Parathyroid adenoma (tissue), 2 donors: ENCODE measurements around the gene FAM222B.

Experiments used
- H2AFZ ChIP-seq: fragments of 300-600 bp; sonication (generic); one replicate; pipeline ENCODE4 v1.7.0; 2017; ENCODE audit warnings: antibody characterized with exemption, mild to moderate bottlenecking
- H3K27ac ChIP-seq: fragments of 300-600 bp; sonication (generic); one replicate; pipeline ENCODE4 v1.7.0; 2017
- H3K27me3 ChIP-seq: fragments of 300-600 bp; sonication (generic); one replicate; pipeline ENCODE4 v1.7.0; 2017; ENCODE audit warnings: low read length; ENCODE audit not compliant: control insufficient read depth, insufficient read depth
- H3K36me3 ChIP-seq: fragments of 300-600 bp; sonication (generic); one replicate; pipeline ENCODE4 v1.7.0; 2017; ENCODE audit warnings: low read length; ENCODE audit not compliant: control insufficient read depth, insufficient read depth
- H3K4me1 ChIP-seq: fragments of 300-600 bp; sonication (generic); one replicate; pipeline ENCODE4 v1.7.0; 2017; ENCODE audit warnings: control low read depth
- H3K4me2 ChIP-seq: fragments of 300-600 bp; sonication (generic); one replicate; pipeline ENCODE4 v1.7.0; 2017; ENCODE audit warnings: low read length
- H3K4me3 ChIP-seq: fragments of 300-600 bp; sonication (generic); one replicate; pipeline ENCODE4 v1.7.0; 2017; ENCODE audit warnings: low read depth, low read length
- H3K79me2 ChIP-seq: fragments of 300-600 bp; sonication (generic); one replicate; pipeline ENCODE4 v1.7.0; 2017; ENCODE audit warnings: control low read depth
- H3K9ac ChIP-seq: fragments of 300-600 bp; sonication (generic); one replicate; pipeline ENCODE4 v1.7.0; 2017; ENCODE audit warnings: mild to moderate bottlenecking
- H3K9me3 ChIP-seq: fragments of 300-600 bp; sonication (generic); one replicate; pipeline ENCODE4 v1.7.0; 2017; ENCODE audit warnings: low read length; ENCODE audit not compliant: control insufficient read depth
- CTCF ChIP-seq: fragments of 300-600 bp; sonication (generic); IDR thresholded peaks from one replicate; pipeline ENCODE4 v1.7.0; 2017; ENCODE audit warnings: antibody characterized with exemption, mild to moderate bottlenecking
- donor health status: primary hyperparathyroidism.

Gene FAM222B

GRCh38 chr17:28748852-28749515 is 93.6 kb downstream of the FAM222B start:
- Histone ChIP-seq H3K4me3 (no peak overlapping the region), H3K27me3 (no peaks in the 10 kb centered on the region), H3K4me2 (no peak overlapping the region), H3K27ac (no peak overlapping the region), H3K4me1 (peaks cover 23% of the 10 kb centered on the region), H3K9ac (no peak overlapping the region), H3K79me2 (peaks cover 3% of the 10 kb centered on the region), H2AFZ (no peak overlapping the region), H3K9me3 (no peaks in the 10 kb centered on the region), H3K36me3 (no peaks in the 10 kb centered on the region)
- TF ChIP-seq CTCF: no peak

DNA sequence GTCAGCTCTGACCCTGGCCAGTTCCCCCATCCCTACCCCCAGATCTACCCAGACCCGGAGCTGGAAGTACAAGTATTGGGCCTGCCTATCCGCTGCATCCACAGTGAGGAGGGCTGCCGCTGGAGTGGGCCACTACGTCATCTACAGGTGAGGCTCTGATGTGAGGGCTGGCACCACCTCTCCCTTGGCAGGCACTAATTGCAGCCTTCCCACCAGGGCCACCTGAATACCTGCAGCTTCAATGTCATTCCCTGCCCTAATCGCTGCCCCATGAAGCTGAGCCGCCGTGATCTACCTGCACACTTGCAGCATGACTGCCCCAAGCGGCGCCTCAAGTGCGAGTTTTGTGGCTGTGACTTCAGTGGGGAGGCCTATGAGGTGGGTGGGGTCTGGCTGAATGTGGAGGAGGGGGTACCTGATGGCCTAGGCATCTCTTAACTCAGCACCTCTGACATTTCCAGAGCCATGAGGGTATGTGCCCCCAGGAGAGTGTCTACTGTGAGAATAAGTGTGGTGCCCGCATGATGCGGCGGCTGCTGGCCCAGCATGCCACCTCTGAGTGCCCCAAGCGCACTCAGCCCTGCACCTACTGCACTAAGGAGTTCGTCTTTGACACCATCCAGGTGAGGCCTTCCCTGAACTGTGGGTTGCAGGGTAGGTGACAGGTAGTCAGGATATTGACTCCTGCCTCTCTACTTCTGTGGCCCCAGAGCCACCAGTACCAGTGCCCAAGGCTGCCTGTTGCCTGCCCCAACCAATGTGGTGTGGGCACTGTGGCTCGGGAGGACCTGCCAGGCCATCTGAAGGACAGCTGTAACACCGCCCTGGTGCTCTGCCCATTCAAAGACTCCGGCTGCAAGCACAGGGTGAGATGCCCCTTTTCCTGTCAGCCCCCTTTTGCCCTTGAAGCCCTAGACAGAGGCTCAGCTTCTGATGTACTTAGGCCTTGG is 94.5 kb downstream of the FAM222B start:
- H3K9ac ChIP-seq: no peak overlapping the region

DNA sequence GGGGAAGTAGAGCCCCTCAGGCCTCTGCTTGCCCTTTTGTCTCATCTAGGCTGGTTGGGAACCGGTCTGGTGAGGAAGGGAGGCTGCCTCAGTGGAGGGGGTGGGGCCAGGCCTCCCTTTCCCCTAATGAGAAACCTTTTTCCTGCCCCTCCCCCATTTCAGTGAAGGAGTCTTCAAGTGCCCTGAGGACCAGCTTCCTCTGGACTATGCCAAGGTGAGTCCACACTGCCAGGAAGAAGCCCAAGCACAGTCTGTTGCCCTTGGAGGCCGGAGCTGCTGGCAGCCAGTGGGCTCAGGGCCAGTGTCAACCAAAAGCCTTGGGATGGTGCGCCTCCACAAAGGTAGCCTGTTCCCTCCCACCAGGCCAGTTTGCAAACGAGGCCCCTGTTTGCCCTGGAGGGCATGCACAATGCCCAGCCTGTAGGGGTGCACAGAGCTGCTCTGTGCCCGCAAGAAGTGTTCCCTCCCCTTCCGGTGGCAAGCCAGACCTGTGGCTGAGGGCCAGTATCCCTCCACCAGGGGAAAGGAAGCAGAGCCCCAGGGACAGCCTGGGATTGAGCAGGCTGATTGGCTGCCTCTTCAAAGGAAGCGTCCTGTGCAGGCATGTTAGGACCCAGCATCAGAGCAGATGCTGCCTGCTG is 95.4 kb downstream of the FAM222B start:
- peaks cover 3% of the 10 kb centered on the region for H3K79me2 ChIP-seq
- no peaks in the 10 kb centered on the region for H3K36me3 ChIP-seq
- no peak overlapping the region for H3K4me3 ChIP-seq
- H3K4me2 ChIP-seq: no peak overlapping the region
- TF ChIP-seq CTCF: no peak
- no peak overlapping the region for H3K9ac ChIP-seq
- no peaks in the 10 kb centered on the region for H3K9me3 ChIP-seq
- H2AFZ ChIP-seq: no peak overlapping the region
- peaks cover 23% of the 10 kb centered on the region for H3K4me1 ChIP-seq
- peak overlapping the region; percentile 70 for H3K27ac ChIP-seq
- H3K27me3 ChIP-seq: no peaks in the 10 kb centered on the region

More for the DNA sequence above, 94.5 kb downstream of the FAM222B start:
- H3K4me2 ChIP-seq: no peak overlapping the region
- peaks cover 3% of the 10 kb centered on the region for H3K79me2 ChIP-seq
- no peaks in the 10 kb centered on the region for H3K9me3 ChIP-seq
- no peak for TF ChIP-seq CTCF
- no peak overlapping the region for H3K4me3 ChIP-seq
- H3K27me3 ChIP-seq: no peaks in the 10 kb centered on the region
- no peak overlapping the region for H2AFZ ChIP-seq
- peak overlapping the region; percentile 70 for H3K27ac ChIP-seq
- peaks cover 23% of the 10 kb centered on the region for H3K4me1 ChIP-seq
- no peaks in the 10 kb centered on the region for H3K36me3 ChIP-seq

DNA sequence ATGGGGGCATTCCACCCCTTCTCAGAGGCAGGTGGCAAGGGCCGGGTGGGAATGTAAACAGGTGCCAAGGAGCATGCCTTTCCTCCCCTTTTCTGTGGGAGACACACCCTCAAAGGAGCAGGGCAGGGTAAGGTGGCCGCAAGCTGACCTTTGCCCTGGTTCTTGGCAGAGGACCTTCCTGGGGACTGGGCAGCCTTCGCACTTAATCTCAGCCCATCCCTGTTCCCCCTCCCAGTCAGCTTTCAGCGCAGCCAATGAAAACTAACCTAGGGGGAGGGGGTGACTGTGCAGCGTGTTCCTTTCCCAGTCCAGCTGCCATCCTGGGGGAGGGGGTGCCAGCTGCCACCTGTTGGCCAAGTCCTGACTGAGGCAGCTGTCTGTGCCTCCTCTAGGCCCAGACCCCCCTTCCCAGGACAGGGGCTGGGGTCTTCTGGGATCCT is 96.0 kb downstream of the FAM222B start:
- Histone ChIP-seq H3K27ac (peak overlapping the region; percentile 70), H3K36me3 (no peaks in the 10 kb centered on the region), H3K4me2 (peak overlapping the region; percentile 65), H3K4me1 (peaks cover 23% of the 10 kb centered on the region), H3K9ac (no peak overlapping the region), H3K9me3 (no peaks in the 10 kb centered on the region), H3K79me2 (peaks cover 3% of the 10 kb centered on the region), H2AFZ (no peak overlapping the region), H3K27me3 (no peaks in the 10 kb centered on the region), H3K4me3 (no peak overlapping the region)
- TF ChIP-seq CTCF: no peak
